HG03095 (cell line): Measurements from ENCODE around the gene SYT6.

Experiments used
- ATAC-seq: cut with Tn5 transposase; IDR thresholded peaks from one replicate; pipeline ENCODE4 v1.9.1; 2021; ENCODE audit warnings: moderate library complexity; ENCODE audit not compliant: unreplicated experiment

The SYT6 gene, protein sequence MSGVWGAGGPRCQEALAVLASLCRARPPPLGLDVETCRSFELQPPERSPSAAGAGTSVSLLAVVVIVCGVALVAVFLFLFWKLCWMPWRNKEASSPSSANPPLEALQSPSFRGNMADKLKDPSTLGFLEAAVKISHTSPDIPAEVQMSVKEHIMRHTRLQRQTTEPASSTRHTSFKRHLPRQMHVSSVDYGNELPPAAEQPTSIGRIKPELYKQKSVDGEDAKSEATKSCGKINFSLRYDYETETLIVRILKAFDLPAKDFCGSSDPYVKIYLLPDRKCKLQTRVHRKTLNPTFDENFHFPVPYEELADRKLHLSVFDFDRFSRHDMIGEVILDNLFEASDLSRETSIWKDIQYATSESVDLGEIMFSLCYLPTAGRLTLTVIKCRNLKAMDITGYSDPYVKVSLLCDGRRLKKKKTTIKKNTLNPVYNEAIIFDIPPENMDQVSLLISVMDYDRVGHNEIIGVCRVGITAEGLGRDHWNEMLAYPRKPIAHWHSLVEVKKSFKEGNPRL

GRCh38 chr1:114153261-114154145 is at the start of gene SYT6:
Gene SYT6 (minus strand): TSS chr1:114153869. CDS start chr1:114153772, 97 bp downstream.
- no peak for ATAC-seq

GRCh38 chr1:114201486-114201885 is 47.8 kb upstream of the SYT6 start:
- ATAC-seq: no peak

- no peak for ATAC-seq
Observed at GRCh38 chr1:114199017-114199594, 45.4 kb upstream of the SYT6 start.

DNA sequence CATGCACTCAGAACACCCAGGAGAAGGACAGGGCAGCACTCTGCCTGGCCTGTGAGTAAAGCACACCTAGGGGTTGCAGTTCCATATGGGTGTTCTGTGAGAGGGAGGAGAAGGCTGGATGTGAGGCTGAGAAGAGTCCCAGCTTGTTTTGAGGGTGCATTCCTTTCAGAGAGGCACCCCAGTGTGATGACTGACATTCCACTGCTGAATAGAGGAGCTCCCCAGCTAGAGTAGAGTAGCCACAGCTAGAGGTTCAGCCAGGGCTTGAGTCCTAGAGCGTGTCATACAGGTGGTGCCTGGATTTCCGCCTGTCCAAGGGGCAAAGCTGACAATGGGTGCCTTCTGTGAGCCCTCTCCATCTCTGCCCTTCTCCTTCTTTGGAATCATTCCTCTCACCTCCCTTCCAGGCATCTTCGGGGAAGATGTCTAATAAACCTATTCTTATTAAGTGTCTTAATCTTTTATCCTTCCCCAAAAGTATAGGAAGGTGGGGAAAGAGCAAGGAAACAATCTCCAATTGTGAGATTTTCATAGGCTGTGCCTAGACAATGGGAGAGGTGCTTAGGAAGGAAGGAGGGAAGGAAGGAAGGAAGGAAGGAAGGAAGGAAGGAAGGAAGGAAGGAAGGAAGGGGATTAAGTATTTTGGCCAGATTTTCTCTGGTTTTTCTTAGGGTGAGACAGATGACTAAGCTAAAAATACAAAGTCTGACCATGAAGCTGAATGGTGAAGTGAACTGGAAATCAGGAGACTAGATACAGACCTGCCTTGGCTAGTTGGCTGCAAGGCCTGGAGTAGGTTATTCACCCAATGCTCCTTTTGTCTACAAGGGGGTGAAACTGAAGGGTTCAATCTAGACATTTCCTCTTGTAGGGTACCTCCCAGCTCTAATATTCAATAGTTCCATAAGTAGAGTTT is 43.6 kb upstream of the SYT6 start:
- no peak for ATAC-seq

DNA sequence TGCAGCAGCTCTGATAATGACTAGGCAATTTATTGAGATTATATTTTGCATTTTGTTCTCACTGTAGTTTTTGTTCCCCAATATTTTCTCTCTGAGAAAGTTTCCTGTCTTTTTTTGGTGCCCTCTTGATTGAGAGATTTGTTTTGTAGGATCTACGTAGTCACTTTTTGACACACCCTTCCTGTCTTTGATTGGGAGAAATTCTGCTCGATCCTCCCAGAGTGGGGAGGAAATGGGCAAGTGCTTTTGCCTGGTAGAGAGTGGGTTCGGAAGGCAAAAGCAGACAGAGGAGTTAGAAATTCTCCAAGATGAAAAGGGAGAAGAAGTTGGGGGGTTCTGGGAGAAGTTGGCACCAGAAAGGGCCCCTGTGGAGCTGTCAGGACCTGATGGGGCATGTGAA is 42.1 kb upstream of the SYT6 start:
- ATAC-seq: no peak

DNA sequence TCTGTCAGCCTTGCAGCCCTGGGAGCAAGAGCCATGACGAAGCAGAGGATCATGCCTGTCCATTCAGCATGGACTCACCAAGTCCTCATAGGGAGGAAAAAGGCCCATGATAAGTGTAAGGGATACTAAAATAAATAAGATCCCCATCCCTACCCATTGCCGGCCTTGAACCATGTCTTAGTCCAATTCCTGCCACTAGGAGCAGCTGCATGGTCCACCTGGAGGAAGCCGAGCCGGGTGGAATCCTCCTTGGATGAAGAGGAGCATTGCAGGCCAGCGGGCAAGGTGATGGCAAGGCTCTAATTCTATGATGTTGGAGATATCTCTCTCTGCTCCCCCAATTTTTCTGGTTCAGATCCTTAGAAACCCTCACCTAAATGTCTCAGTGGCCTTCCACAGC is 38.7 kb upstream of the SYT6 start:
- no peak for ATAC-seq

GRCh38 chr1:114189398-114189797 is 35.7 kb upstream of the SYT6 start:
- no peak for ATAC-seq

DNA sequence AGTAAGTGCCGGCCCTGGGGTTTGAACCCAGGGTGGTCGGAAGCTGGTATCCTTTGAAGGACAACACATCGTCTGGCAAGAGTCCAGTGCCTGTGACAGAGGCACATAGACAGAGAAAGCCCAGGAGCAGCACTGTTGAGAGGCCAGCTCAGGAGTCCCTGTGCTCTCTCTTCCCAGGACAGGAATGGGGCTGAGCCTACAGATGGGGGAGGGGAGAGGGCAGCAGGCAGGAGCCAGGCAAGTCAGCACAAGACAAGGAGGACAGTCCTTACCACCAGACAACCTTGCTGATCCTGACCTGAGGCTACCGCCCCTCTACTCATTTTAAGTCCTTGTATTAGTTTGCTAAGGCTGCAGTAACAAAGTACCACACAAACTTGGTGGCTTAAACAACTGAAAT is 27.7 kb upstream of the SYT6 start:
- no peak for ATAC-seq

GRCh38 chr1:114180742-114181141 is 27.1 kb upstream of the SYT6 start:
- no peak for ATAC-seq

DNA sequence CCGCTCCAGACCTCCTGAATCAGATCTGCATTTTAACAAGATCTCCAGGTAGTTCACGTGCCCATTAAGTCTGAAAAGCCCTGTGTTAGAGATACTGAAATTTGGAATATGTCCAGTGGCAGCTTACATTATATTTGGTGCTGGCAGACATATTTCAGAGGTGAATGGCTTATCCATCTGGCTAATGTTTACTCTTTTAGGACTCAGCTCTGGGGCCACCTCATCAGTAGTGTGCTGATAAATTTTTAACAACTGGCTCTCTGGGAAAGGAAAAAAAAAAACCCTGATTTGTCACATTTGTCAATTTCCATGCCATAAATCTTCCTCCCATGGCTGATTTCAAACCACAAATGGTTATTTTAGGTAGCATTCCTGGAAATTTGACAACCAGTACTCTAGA is 25.3 kb upstream of the SYT6 start:
- ATAC-seq: no peak

DNA sequence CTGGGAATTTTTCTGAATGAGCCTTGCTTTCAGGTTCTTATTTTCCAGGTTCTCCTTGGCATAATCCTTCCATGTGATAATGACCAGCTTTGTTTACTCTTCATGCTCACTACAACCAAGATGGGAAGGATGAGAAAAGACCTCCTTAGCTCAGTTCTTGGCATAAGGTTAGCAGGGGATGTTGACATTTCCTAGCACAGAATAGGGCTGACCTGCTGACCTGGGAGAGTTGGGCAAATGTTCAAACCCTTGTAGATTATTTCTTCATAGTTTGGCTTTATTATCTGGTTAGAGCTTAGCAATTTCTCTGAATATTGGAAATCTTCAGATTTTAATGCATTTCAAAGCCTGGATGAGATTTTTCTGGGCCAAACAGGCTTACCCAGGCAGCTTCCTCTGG is 23.6 kb upstream of the SYT6 start:
- ATAC-seq: no peak

GRCh38 chr1:114176366-114176765 is 22.7 kb upstream of the SYT6 start:
- ATAC-seq: no peak

DNA sequence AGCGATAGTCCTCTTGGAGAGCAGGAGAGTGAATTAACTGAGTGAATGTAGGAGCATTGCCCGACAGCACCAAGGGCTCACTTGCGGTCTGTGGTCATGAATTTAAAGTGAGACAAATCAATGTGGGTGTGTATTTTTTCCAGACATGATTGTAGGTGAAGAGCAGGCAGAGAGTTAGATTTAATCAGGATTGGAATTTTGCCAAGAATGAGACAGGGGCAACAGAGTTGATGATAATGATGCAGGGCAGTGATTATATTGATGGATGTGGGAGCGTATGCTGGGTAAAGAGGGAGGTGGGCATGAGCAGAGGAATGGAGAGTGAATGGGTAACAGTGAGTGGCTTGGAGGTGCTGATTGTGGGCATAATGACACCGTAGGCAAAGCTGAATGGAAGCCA is 20.0 kb upstream of the SYT6 start:
- ATAC-seq: no peak

- no peak for ATAC-seq
Observed at GRCh38 chr1:114169509-114169908, 15.8 kb upstream of the SYT6 start.

DNA sequence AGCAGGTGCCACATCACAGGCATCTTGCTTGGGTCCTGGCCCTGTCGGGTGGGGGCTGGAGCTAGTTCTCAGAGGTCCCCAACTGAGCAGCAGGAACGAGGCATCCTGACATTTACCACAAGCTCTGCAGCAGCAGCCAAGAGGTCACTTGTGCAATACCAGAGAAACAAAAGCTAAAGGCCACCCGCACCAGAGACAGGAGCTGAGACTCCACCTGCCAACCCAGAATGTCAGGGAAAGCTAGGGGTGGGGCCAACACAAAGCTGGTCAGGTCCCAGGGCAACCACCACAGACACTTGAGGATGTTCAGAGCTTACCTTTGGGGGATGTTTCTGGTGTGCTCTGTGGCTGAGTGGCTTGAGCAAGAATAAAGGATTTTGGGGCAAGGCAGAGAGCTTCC is 13.6 kb upstream of the SYT6 start:
- ATAC-seq: no peak

DNA sequence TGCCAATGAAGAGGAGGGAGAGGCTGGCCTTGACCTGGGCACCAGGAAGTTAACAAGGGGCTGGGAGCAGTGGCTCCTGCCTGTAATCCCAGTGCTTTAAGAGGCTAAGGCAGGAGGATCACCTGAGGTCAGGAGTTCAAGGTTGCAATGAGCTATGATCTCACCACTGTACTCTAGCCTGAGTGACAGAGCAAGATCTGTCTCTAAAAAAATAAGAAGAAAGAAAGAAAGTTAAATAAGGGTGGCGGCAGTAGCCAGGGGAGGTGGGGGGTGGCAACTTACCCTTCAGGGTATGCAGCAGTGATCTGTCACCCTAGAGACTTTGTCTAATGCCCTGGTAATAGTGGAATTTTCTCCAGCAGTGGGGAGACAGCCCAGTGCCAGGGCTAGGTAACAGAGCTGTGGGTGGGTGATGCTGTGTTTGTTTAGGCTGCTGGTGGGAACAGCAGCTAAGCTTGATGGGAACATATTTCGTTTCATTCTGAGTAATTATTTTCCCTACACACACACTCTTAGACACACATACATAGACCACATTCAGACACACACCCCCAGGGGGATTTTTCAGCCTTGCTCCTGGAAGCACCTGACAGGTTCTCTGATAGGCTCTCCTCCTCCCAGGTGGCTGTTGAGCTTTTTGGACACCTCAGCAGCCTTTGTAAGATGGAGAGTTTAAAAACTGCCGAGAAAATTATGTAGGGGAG is 11.3 kb upstream of the SYT6 start:
- ATAC-seq: no peak

DNA sequence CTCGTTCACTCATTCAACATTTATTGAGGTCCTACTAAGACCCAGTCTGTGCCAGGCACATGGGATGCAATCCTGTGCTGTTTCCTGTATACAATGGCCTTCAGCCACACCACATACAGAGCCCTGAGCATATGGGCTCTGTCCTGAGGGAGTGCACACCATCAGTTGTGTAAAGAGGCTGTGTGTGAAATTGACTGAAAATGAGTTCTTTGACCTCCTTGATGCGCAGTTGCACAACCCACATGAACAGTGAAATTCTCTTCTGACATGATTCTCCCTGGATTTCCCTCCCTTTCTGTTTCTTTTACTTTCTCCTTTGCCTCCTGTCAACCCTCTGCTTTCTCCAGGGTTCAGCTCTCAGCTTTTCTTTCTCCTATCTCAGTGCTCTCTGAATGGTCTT is 6.3 kb upstream of the SYT6 start:
- no peak for ATAC-seq

GRCh38 chr1:114157275-114157660 is 3.6 kb upstream of the SYT6 start:
- no peak for ATAC-seq

DNA sequence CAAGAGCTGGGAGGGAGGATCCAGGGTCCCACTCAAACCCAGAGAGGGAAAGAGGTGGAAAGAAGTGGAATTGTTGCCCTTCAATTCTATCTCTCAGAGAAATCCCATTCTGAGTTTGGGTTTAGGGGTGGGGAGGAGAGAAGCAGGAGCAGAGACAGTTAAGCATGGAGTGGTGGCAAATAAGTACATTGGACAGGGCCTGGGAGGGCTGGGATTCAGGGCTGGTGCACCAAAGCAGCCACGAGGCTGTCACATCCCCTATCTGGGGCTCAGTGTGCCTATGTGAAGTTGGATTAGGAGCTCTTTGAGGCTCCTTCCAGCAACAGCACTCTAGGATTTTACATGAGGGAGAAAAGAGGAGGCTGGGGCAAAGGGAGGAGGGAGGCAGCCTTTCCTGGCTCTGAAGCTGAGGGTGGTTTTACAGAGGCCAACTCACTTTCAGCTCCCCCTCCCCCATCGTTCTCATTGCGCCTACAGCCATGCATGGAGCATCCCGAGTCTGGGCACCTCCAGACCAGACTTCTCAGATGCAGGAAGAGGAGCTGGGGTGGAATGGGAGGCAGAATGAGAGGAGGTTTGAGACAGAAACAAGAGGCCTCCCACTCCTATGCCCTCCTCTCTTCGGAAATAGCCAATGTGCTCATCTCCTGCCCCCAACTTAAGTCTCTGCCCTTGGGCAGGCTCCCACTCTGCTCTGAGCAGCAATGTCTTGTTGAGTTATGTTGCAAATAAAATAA is 3.0 kb upstream of the SYT6 start:
- ATAC-seq: no peak
